Neural progenitor cell (in vitro differentiated cells): Measurements from ENCODE around the gene PPP2R2B. TPM values are rescaled to one million over a fixed set of nuclear protein-coding genes. Genes with fewer than 3 reads are reported as not detected.

ENCODE experiments used
- DNase-seq: peaks from one replicate; pipeline ENCODE4 v3.0.0-alpha.2; 2016; ENCODE audit warnings: low spot score
- H2AFZ ChIP-seq: fragments of 200-600 bp; sonication (generic); replicated peaks from 2 replicates; pipeline ENCODE4 v1.6.1; 2016; ENCODE audit warnings: antibody characterized with exemption
- H3F3A ChIP-seq: fragments of 200-600 bp; sonication (generic); 2 replicates; pipeline ENCODE4 v1.6.1; 2016; ENCODE audit warnings: antibody characterized with exemption, low read depth
- H3K27ac ChIP-seq: fragments of 200-600 bp; sonication (generic); 2 replicates; pipeline ENCODE4 v1.5.1; 2016; ENCODE audit warnings: mild to moderate bottlenecking
- H3K27me3 ChIP-seq: fragments of 200-600 bp; sonication (generic); 2 replicates; pipeline ENCODE4 v1.6.1; 2016; ENCODE audit warnings: mild to moderate bottlenecking, moderate library complexity
- H3K36me3 ChIP-seq: fragments of 200-600 bp; sonication (generic); 2 replicates; pipeline ENCODE4 v1.5.1; 2016
- H3K4me1 ChIP-seq: fragments of 200-600 bp; sonication (generic); 2 replicates; pipeline ENCODE4 v1.6.1; 2016; ENCODE audit warnings: mixed run types
- H3K4me2 ChIP-seq: fragments of 200-600 bp; sonication (generic); 2 replicates; pipeline ENCODE4 v1.6.1; 2016
- H3K4me3 ChIP-seq: fragments of 200-600 bp; sonication (generic); 2 replicates; pipeline ENCODE4 v1.5.1; 2016
- H3K79me2 ChIP-seq: fragments of 200-600 bp; sonication (generic); 2 replicates; pipeline ENCODE4 v1.6.1; 2016; ENCODE audit warnings: low read depth
- H3K9ac ChIP-seq: fragments of 200-600 bp; sonication (generic); 2 replicates; pipeline ENCODE4 v1.6.1; 2016
- H3K9me3 ChIP-seq: fragments of 200-600 bp; sonication (generic); 2 replicates; pipeline ENCODE4 v1.5.1; 2016; ENCODE audit warnings: low read depth
- H4K20me1 ChIP-seq: fragments of 200-600 bp; sonication (generic); 2 replicates; pipeline ENCODE4 v1.6.1; 2016; ENCODE audit warnings: low read depth
- H3K27ac Mint-ChIP-seq: 3 replicates; pipeline ENCODE4 v1.8.0; 2021; ENCODE audit warnings: mixed read lengths
- H3K27me3 Mint-ChIP-seq: 2 replicates; pipeline ENCODE4 v1.8.0; 2022; ENCODE audit warnings: low read depth, mild to moderate bottlenecking, inconsistent platforms, moderate library complexity, mixed read lengths; ENCODE audit not compliant: insufficient read depth
- H3K36me3 Mint-ChIP-seq: 3 replicates; pipeline ENCODE4 v1.8.0; 2021; ENCODE audit warnings: mixed read lengths
- H3K4me1 Mint-ChIP-seq: 3 replicates; pipeline ENCODE4 v1.8.0; 2021; ENCODE audit warnings: mixed read lengths
- H3K4me3 Mint-ChIP-seq: 3 replicates; pipeline ENCODE4 v1.8.0; 2021; ENCODE audit warnings: mild to moderate bottlenecking, moderate library complexity, mixed read lengths
- H3K9me3 Mint-ChIP-seq: 3 replicates; pipeline ENCODE4 v1.8.0; 2020; ENCODE audit warnings: mixed read lengths
- CTCF ChIP-seq: fragments of 200-600 bp; sonication (generic); IDR thresholded peaks from 2 replicates; pipeline ENCODE4 v1.5.1; 2017; ENCODE audit warnings: antibody characterized with exemption, mild to moderate bottlenecking
- EZH2 ChIP-seq: fragments of 200-600 bp; sonication (generic); IDR thresholded peaks from 2 replicates; pipeline ENCODE4 v1.6.1; 2017; ENCODE audit warnings: antibody characterized with exemption, mild to moderate bottlenecking, moderate library complexity
- EZH2phosphoT487 ChIP-seq: fragments of 200-600 bp; sonication (generic); IDR thresholded peaks from 2 replicates; pipeline ENCODE4 v1.6.1; 2017; ENCODE audit warnings: antibody characterized with exemption
- total RNA-seq: library from RNA; depleted of rRNA; stranded (reverse); fragments of >200 nt; gene quantifications from 2 replicates; pipeline ENCODE4 v1.2.3, GENCODE V29; 2015; ENCODE audit warnings: low replicate concordance

Gene PPP2R2B
- total RNA-seq, 1 donor from 2014 or later: 26.6 TPM

DNA sequence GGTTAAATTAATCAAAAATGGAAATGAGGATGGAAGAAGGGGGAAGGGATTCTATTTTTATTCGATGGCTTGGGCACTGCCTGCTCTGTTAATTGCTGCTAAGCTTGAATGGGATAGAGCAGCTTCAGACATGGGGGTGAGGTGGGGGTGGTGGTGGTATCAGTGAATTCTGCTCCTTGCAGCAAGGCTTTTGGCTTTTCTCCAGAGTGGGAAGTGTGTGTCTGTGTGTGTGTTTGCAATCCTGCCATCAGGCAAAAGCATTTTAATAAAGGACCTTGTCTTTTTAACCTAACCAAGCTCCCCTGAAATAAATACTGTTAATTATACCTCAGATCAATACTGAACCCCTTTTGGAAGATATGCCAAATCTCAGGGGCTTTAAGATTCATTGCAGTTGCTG lies 251.6 kb downstream of the PPP2R2B start:
- no peaks in the 10 kb centered on the region for H3K4me1 ChIP-seq
- peaks cover 2% of the 10 kb centered on the region for H3K9me3 Mint-ChIP-seq
- no peaks in the 10 kb centered on the region for H3F3A ChIP-seq
- H3K9ac ChIP-seq: no peak overlapping the region
- no peak for DNase-seq
- no peaks in the 10 kb centered on the region for H3K36me3 Mint-ChIP-seq
- H3K27me3 Mint-ChIP-seq: peaks cover 2% of the 10 kb centered on the region
- no peak overlapping the region for H2AFZ ChIP-seq
- H3K27ac Mint-ChIP-seq: no peak overlapping the region
- no peak overlapping the region for H3K4me2 ChIP-seq
- peaks cover 14% of the 10 kb centered on the region for H3K4me1 Mint-ChIP-seq
- H3K27me3 ChIP-seq: no peaks in the 10 kb centered on the region
- TF ChIP-seq CTCF (no peak), EZH2 (no peak), EZH2phosphoT487 (no peak)
- H3K36me3 ChIP-seq: no peaks in the 10 kb centered on the region
- H4K20me1 ChIP-seq: no peaks in the 10 kb centered on the region
- no peak overlapping the region for H3K27ac ChIP-seq
- no peaks in the 10 kb centered on the region for H3K79me2 ChIP-seq
- H3K9me3 ChIP-seq: no peaks in the 10 kb centered on the region
- no peak overlapping the region for H3K4me3 Mint-ChIP-seq
- no peak overlapping the region for H3K4me3 ChIP-seq

DNA sequence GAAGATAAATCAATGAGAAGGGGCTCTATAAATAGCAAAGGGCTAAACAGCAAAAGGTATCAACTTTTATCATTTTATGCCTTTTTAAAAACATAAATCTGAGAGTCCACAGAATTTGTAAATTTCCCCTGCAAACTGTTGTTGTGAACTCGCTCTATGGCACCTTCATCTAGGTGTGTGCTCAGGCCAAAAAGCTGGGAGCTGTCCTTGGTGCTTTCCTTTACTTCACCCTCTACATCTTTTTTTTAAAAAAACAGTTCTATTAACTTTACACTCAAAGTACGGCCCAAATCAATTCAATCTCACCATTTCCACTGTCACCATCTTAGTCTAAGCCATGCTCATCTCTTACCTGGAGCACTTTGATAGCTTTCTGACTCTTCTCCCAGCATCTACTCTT lies 254.4 kb downstream of the PPP2R2B start:
- peaks cover 6% of the 10 kb centered on the region for H3K27me3 Mint-ChIP-seq
- H3K4me3 Mint-ChIP-seq: no peak overlapping the region
- H3K27ac Mint-ChIP-seq: no peak overlapping the region
- Histone ChIP-seq H3K4me2 (no peak overlapping the region), H3K9me3 (no peaks in the 10 kb centered on the region), H3K27me3 (no peaks in the 10 kb centered on the region), H3F3A (peaks cover 13% of the 10 kb centered on the region), H3K4me3 (no peak overlapping the region), H3K79me2 (no peaks in the 10 kb centered on the region), H3K36me3 (no peaks in the 10 kb centered on the region), H3K9ac (no peak overlapping the region), H3K27ac (no peak overlapping the region), H2AFZ (no peak overlapping the region), H3K4me1 (peaks cover 17% of the 10 kb centered on the region), H4K20me1 (peaks cover 7% of the 10 kb centered on the region)
- peak; percentile 29 for DNase-seq
- H3K36me3 Mint-ChIP-seq: no peaks in the 10 kb centered on the region
- TF ChIP-seq CTCF (no peak), EZH2phosphoT487 (no peak), EZH2 (no peak)
- peaks cover 2% of the 10 kb centered on the region for H3K9me3 Mint-ChIP-seq
- H3K4me1 Mint-ChIP-seq: peaks cover 31% of the 10 kb centered on the region

GRCh38 chr5:146623666-146624065 lies 254.9 kb downstream of the PPP2R2B start:
- Mint-ChIP-seq H3K4me1 (peaks cover 31% of the 10 kb centered on the region), H3K4me3 (no peak overlapping the region), H3K9me3 (peaks cover 2% of the 10 kb centered on the region), H3K27me3 (peaks cover 7% of the 10 kb centered on the region), H3K36me3 (no peaks in the 10 kb centered on the region), H3K27ac (no peak overlapping the region)
- H3K27ac ChIP-seq: no peak overlapping the region
- H3K36me3 ChIP-seq: no peaks in the 10 kb centered on the region
- H3K4me1 ChIP-seq: peaks cover 17% of the 10 kb centered on the region
- DNase-seq: no peak
- peaks cover 7% of the 10 kb centered on the region for H4K20me1 ChIP-seq
- H3K4me2 ChIP-seq: no peak overlapping the region
- H3K79me2 ChIP-seq: no peaks in the 10 kb centered on the region
- H3F3A ChIP-seq: peaks cover 13% of the 10 kb centered on the region
- no peak overlapping the region for H2AFZ ChIP-seq
- H3K4me3 ChIP-seq: no peak overlapping the region
- no peaks in the 10 kb centered on the region for H3K27me3 ChIP-seq
- H3K9me3 ChIP-seq: no peaks in the 10 kb centered on the region
- TF ChIP-seq CTCF (no peak), EZH2phosphoT487 (no peak), EZH2 (no peak)
- H3K9ac ChIP-seq: no peak overlapping the region
